ENCODE measurements around the gene KRT76.

GRCh38 chr12:52782502-52782901, 5.4 kb upstream of the KRT76 start:
- TF ChIP-seq EZH2phosphoT487 (IDR thresholded peaks at IDR 0.05; ENCODE audit: insufficient read depth, low read depth) (no peak), EZH2 (IDR thresholded peaks at IDR 0.05; ENCODE audit: insufficient read depth, poor library complexity, severe bottlenecking) (no peak)

Data from GM23248 (cell line).